Raji (cell line): Measurements from ENCODE around the gene FAM237A.

Experiments
- POLR2A ChIP-seq: IDR thresholded peaks from 2 replicates; pipeline ENCODE4 v1.6.1; 2011; ENCODE audit warnings: low read depth, low read length, control low read depth; ENCODE audit not compliant: insufficient read depth

The FAM237A gene

GRCh38 chr2:206647985-206648384, 5.7 kb downstream of the FAM237A start:
- no peak for TF ChIP-seq POLR2A

- no peak for TF ChIP-seq POLR2A
Observed at GRCh38 chr2:206657087-206657486, 14.8 kb downstream of the FAM237A start.

GRCh38 chr2:206665251-206665650, 23.0 kb downstream of the FAM237A start:
- TF ChIP-seq POLR2A = no peak

GRCh38 chr2:206670531-206671319, 28.4 kb downstream of the FAM237A start:
- TF ChIP-seq POLR2A = no peak

GRCh38 chr2:206683546-206683945, 41.3 kb downstream of the FAM237A start:
- no peak for TF ChIP-seq POLR2A

GRCh38 chr2:206688453-206688852, 46.2 kb downstream of the FAM237A start:
- TF ChIP-seq POLR2A = no peak

- TF ChIP-seq POLR2A = no peak
Observed at GRCh38 chr2:206688990-206689389, 46.7 kb downstream of the FAM237A start.

- TF ChIP-seq POLR2A = no peak
Observed at GRCh38 chr2:206692971-206693370, 50.7 kb downstream of the FAM237A start.

- TF ChIP-seq POLR2A = no peak
Observed at GRCh38 chr2:206693399-206694137, 51.3 kb downstream of the FAM237A start.

- TF ChIP-seq POLR2A = no peak
Observed at GRCh38 chr2:206696910-206697309, 54.6 kb downstream of the FAM237A start.

- TF ChIP-seq POLR2A = no peak
Observed at GRCh38 chr2:206698811-206699210, 56.5 kb downstream of the FAM237A start.
